Measurements from ENCODE around the gene MON2. TPM values are rescaled to one million over a fixed set of nuclear protein-coding genes. Genes with fewer than 3 reads are reported as not detected.
"Not testable (repeated sequence)": the region's sequence is repeated elsewhere in the genome, so short reads cannot be mapped to it uniquely, and the experiment has no call there.

MON2 gene
- total and polyA plus RNA-seq, 8 donors, result 3.1 to 191 (median 55.3) TPM

DNA sequence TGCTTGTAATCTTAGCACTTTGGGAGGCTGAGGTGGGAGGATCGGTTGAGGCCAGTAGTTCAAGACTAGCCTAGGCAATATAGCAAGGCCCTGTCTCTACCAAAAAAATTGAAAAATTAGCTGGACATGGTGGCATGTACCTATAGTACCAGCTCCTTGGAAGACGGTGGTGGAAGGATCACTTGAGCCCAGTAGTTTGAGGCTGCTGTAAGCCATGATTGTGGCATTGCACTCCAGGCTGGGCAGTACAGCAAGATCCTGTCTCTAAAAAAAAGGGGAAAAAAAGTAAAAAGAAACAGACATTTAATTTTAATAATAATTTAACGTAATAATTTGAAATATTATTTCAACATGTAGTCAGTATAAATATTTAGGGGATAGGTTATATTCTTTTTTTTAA is 16.1 kb downstream of the MON2 start:
- DNase-seq, result no peak
- peaks cover 0 to 37% (median 14%) of the 10 kb centered on the region in 4 donors for H3K4me1 ChIP-seq
- TF ChIP-seq POLR2AphosphoS5 (IDR thresholded peaks at IDR 0.05) (no peak), POLR2A (IDR thresholded peaks at IDR 0.05) (no peak)
- TF ChIP-seq, protein P1, sequence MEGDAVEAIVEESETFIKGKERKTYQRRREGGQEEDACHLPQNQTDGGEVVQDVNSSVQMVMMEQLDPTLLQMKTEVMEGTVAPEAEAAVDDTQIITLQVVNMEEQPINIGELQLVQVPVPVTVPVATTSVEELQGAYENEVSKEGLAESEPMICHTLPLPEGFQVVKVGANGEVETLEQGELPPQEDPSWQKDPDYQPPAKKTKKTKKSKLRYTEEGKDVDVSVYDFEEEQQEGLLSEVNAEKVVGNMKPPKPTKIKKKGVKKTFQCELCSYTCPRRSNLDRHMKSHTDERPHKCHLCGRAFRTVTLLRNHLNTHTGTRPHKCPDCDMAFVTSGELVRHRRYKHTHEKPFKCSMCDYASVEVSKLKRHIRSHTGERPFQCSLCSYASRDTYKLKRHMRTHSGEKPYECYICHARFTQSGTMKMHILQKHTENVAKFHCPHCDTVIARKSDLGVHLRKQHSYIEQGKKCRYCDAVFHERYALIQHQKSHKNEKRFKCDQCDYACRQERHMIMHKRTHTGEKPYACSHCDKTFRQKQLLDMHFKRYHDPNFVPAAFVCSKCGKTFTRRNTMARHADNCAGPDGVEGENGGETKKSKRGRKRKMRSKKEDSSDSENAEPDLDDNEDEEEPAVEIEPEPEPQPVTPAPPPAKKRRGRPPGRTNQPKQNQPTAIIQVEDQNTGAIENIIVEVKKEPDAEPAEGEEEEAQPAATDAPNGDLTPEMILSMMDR (IDR thresholded peaks at IDR 0.05), result no peak
- no peak overlapping the region for H3K4me3 ChIP-seq
- no peaks in the 10 kb centered on the region for H3K27me3 ChIP-seq
- no peaks in the 10 kb centered on the region for H3K9me3 ChIP-seq
- peaks cover 0 to 16% (median 11%) of the 10 kb centered on the region in 4 donors for H3K36me3 ChIP-seq
- H3K27ac ChIP-seq, result no peak overlapping the region
- intact Hi-C loops (cut with DNase I; ENCODE audit: low total_unique reads), result no loop called here
- WGBS, 5 donors, result 95 to 99% (median 96%) methylated on average over 3 of the region's 3 CpGs

DNA sequence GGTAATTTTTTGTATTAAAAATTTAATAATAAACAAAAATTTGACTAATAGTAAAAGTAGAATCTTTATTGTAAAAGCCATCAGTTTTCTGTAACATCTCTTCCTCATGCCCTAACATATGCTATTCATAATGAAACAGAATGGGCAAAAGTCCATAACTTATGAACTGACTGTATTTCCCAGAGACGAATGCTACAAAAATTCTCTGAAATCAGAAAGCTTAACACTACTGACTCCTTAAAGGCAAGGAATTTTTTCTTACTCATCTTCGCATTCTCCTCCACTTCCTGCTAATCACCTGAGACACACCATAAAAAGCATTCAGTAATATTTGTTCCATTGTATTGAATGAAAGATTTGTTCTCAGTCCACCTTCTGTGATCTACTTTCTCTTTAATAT is 17.6 kb downstream of the MON2 start:
- no peak overlapping the region for H3K27ac ChIP-seq
- H3K36me3 ChIP-seq, result peaks cover 0 to 14% (median 8%) of the 10 kb centered on the region in 4 donors
- no peaks in the 10 kb centered on the region for H3K27me3 ChIP-seq
- peaks cover 0 to 28% (median 11%) of the 10 kb centered on the region in 4 donors for H3K4me1 ChIP-seq
- no peaks in the 10 kb centered on the region for H3K9me3 ChIP-seq
- WGBS, 5 donors, result 81 to 88% (median 87%) methylated on average over 2 of the region's 2 CpGs
- intact Hi-C loops (cut with DNase I; ENCODE audit: low total_unique reads), result no loop called here
- DNase-seq, result no peak
- TF ChIP-seq, protein P1 (IDR thresholded peaks at IDR 0.05), result no peak
- no peak overlapping the region for H3K4me3 ChIP-seq

DNA sequence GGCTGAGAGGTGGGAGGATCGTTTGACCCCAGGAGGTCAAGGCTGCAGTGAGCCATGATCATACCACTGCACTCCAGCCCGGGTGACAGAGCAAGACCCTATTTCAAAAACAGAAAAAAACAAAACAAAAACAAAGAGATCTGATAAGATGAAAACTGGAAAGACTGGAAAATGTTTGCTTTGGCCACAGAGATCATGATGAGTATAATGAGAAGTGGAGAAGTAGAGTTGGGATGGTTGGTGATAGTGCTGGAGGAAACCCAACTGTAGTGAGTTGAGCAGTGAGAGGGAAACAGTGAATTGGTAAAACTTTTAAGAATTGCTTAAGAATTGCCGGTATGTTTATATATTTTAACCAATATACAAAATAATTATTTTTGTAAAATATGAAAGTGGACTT is 39.2 kb downstream of the MON2 start:
- intact Hi-C loops (cut with DNase I; ENCODE audit: low total_unique reads), result no loop called here
- DNase-seq, result no peak
- no peaks in the 10 kb centered on the region for H3K9me3 ChIP-seq
- H3K27me3 ChIP-seq, result no peaks in the 10 kb centered on the region
- H3K36me3 ChIP-seq, result peaks cover 0 to 87% (median 82%) of the 10 kb centered on the region in 4 donors
- WGBS, 5 donors, result 86 to 92% (median 88%) methylated on average over 3 of the region's 3 CpGs
- no peaks in the 10 kb centered on the region for H3K4me1 ChIP-seq
- TF ChIP-seq POLR2AphosphoS5 (IDR thresholded peaks at IDR 0.05) (no peak), EP300 (IDR thresholded peaks at IDR 0.05) (no peak), POLR2A (IDR thresholded peaks at IDR 0.05) (no peak)
- TF ChIP-seq, protein P1 (IDR thresholded peaks at IDR 0.05), result no peak
- H3K27ac ChIP-seq, result no peak overlapping the region
- H3K4me3 ChIP-seq, result no peak overlapping the region

DNA sequence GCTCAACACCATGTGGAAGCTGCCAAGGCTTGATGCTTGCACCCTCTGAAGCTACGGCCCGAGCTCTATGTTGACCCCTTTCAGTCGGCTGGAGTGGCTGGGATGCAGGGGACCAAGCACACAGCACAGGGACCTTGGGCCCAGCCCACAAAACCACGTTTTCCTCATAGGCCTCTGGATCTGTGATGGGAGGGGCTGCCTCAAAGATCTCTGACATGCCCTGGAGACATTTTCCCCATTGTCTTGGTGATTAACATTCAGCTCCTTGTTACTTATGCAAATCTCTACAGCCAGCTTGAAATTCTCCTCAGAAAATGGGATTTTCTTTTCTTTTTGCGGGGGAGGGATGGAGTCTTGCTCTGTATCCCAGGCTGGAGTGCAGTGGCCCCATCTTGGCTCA is 46.3 kb downstream of the MON2 start:
- Histone ChIP-seq H3K4me3 (no peak overlapping the region), H3K4me1 (no peaks in the 10 kb centered on the region), H3K9me3 (peaks cover 0 to 7% (median 0%) of the 10 kb centered on the region in 4 donors), H3K36me3 (peaks cover 0 to 48% (median 44%) of the 10 kb centered on the region in 4 donors), H3K27ac (no peak overlapping the region), H3K27me3 (no peaks in the 10 kb centered on the region)
- TF ChIP-seq POLR2A (IDR thresholded peaks at IDR 0.05), result no peak
- TF ChIP-seq, protein P1 (IDR thresholded peaks at IDR 0.05), result no peak
- TF ChIP-seq EP300 (IDR thresholded peaks at IDR 0.05), result no peak
- TF ChIP-seq POLR2AphosphoS5 (IDR thresholded peaks at IDR 0.05), result no peak
- WGBS, 5 donors, result 97 to 100% (median 98%) methylated on average over 5 of the region's 5 CpGs
- no peak for DNase-seq
- intact Hi-C loops (cut with DNase I; ENCODE audit: low total_unique reads), result no loop called here

DNA sequence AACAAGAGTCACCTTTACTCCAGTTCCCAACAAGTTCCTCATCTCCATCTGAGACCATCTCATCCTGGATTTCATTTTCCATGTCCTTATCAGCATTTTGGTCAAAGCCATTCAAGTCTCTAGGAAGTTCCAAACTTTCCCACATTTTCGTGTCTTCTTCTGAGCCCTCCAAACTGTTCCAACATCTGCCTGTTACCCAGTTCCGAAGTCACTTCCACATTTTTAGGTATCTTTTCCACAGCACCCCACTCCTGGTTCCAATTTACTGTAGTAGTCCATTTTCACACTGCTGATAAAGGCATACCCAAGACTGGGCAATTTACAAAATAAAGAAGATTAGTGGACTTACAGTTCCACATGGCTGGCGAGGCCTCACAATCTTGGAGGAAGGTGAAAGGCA is 47.5 kb downstream of the MON2 start:
- 95 to 99% (median 99%) methylated on average over 3 of the region's 3 CpGs for WGBS, 5 donors
- intact Hi-C loops (cut with DNase I; ENCODE audit: low total_unique reads), result not testable (repeated sequence)

More for the DNA sequence above, 47.5 kb downstream of the MON2 start:
- H3K27me3 ChIP-seq, H3K9me3 ChIP-seq, H3K4me1 ChIP-seq, H3K27ac ChIP-seq, DNase-seq, H3K4me3 ChIP-seq: not testable (repeated sequence)
- peaks cover 0 to 42% (median 35%) of the 10 kb centered on the region in 4 donors for H3K36me3 ChIP-seq

Data from stomach (tissue), 9 donors.